DOHH2 (cell line): ENCODE measurements around the gene CYP2A7.

ENCODE experiments used
- EZH2phosphoT487 ChIP-seq: fragments of 200-600 bp; sonication (generic); IDR thresholded peaks from 2 replicates; pipeline ENCODE4 v1.6.1; 2017; ENCODE audit warnings: borderline replicate concordance, mild to moderate bottlenecking, antibody characterized with exemption, low read length, moderate library complexity, mixed read lengths
- TF ChIP-seq, protein P1 (sequence below): fragments of 200-600 bp; sonication (generic); IDR thresholded peaks from one replicate; pipeline ENCODE4 v1.5.1; 2014; ENCODE audit warnings: antibody characterized with exemption, mild to moderate bottlenecking, low read depth, low read length; ENCODE audit not compliant: poor library complexity, severe bottlenecking

DNA sequence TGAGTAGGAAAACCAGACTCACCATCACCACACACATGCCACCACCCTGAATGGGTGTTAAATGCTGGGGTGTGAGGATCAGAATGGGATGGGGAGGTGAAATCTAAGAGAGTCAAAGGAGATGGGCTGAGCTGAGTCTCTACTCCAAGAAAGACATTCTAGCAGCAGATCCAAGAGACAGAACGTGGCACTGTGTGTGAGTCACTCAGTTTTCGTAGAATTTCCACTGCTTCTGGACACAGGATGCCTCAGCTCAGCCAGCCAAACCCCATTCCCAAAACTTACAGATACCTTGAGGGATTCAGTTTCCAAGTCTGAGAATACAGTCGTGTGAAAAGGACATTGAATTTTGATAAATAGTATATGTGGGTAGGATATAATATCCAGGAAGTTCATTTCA lies 7.3 kb upstream of the CYP2A7 start:
- TF ChIP-seq, protein P1, sequence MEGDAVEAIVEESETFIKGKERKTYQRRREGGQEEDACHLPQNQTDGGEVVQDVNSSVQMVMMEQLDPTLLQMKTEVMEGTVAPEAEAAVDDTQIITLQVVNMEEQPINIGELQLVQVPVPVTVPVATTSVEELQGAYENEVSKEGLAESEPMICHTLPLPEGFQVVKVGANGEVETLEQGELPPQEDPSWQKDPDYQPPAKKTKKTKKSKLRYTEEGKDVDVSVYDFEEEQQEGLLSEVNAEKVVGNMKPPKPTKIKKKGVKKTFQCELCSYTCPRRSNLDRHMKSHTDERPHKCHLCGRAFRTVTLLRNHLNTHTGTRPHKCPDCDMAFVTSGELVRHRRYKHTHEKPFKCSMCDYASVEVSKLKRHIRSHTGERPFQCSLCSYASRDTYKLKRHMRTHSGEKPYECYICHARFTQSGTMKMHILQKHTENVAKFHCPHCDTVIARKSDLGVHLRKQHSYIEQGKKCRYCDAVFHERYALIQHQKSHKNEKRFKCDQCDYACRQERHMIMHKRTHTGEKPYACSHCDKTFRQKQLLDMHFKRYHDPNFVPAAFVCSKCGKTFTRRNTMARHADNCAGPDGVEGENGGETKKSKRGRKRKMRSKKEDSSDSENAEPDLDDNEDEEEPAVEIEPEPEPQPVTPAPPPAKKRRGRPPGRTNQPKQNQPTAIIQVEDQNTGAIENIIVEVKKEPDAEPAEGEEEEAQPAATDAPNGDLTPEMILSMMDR: no peak
- no peak for TF ChIP-seq EZH2phosphoT487
